Hematopoietic multipotent progenitor cell treated with erythropoietin and hydrocortisone succinate and interleukin-3 and kit ligand, for 15 days (in vitro differentiated cells): Measurements from ENCODE around the gene UCHL5.
"Not testable (repeated sequence)": the region's sequence is repeated elsewhere in the genome, so short reads cannot be mapped to it uniquely, and the experiment has no call there.

Experiments
- DNase-seq: peaks from one replicate; pipeline ENCODE4 v3.0.0-alpha.2; 2015; ENCODE audit warnings: low spot score

UCHL5 gene

GRCh38 chr1:193011406-193011805 lies 47.8 kb downstream of the UCHL5 start:
- DNase-seq: no peak

GRCh38 chr1:193009501-193009900 lies 49.7 kb downstream of the UCHL5 start:
- no peak for DNase-seq

- DNase-seq: no peak
Measured at GRCh38 chr1:193005785-193006184, 53.4 kb downstream of the UCHL5 start.

GRCh38 chr1:192998536-192998935 lies 60.6 kb downstream of the UCHL5 start:
- no peak for DNase-seq

- DNase-seq: no peak
Measured at GRCh38 chr1:192994141-192994540, 65.0 kb downstream of the UCHL5 start.

GRCh38 chr1:192993426-192994085 lies 65.6 kb downstream of the UCHL5 start:
- no peak for DNase-seq

GRCh38 chr1:192986748-192987334 lies 72.3 kb downstream of the UCHL5 start:
- not testable (repeated sequence) for DNase-seq

- peak; percentile 51 for DNase-seq
Measured at GRCh38 chr1:192986110-192986747, 72.9 kb downstream of the UCHL5 start.

- DNase-seq: no peak
Measured at GRCh38 chr1:192984080-192984479, 75.1 kb downstream of the UCHL5 start.

GRCh38 chr1:192983349-192983980 lies 75.7 kb downstream of the UCHL5 start:
- DNase-seq: no peak

- DNase-seq: no peak
Measured at GRCh38 chr1:192980856-192981255, 78.3 kb downstream of the UCHL5 start.

GRCh38 chr1:192980334-192980733 lies 78.8 kb downstream of the UCHL5 start:
- DNase-seq: not testable (repeated sequence)

GRCh38 chr1:192979542-192979941 lies 79.6 kb downstream of the UCHL5 start:
- no peak for DNase-seq

- DNase-seq: no peak
Measured at GRCh38 chr1:192978195-192978710, 80.9 kb downstream of the UCHL5 start.

GRCh38 chr1:192977089-192977706 lies 82.0 kb downstream of the UCHL5 start:
- DNase-seq: peak; percentile 27

- no peak for DNase-seq
Measured at GRCh38 chr1:192976576-192976975, 82.6 kb downstream of the UCHL5 start.

- DNase-seq: no peak
Measured at GRCh38 chr1:192974701-192975100, 84.5 kb downstream of the UCHL5 start.

- no peak for DNase-seq
Measured at GRCh38 chr1:192973988-192974387, 85.2 kb downstream of the UCHL5 start.

GRCh38 chr1:192973202-192973601 lies 86.0 kb downstream of the UCHL5 start:
- DNase-seq: no peak

GRCh38 chr1:192969091-192969490 lies 90.1 kb downstream of the UCHL5 start:
- DNase-seq: no peak

- no peak for DNase-seq
Measured at GRCh38 chr1:192968323-192968722, 90.8 kb downstream of the UCHL5 start.

- no peak for DNase-seq
Measured at GRCh38 chr1:192967901-192968300, 91.3 kb downstream of the UCHL5 start.
